Measurements from ENCODE around the gene LMAN1L. TPM values are rescaled to one million over a fixed set of nuclear protein-coding genes. Genes with fewer than 3 reads are reported as not detected.

The LMAN1L gene
- total RNA-seq, 1 donor from 2014 or later, result not detected

DNA sequence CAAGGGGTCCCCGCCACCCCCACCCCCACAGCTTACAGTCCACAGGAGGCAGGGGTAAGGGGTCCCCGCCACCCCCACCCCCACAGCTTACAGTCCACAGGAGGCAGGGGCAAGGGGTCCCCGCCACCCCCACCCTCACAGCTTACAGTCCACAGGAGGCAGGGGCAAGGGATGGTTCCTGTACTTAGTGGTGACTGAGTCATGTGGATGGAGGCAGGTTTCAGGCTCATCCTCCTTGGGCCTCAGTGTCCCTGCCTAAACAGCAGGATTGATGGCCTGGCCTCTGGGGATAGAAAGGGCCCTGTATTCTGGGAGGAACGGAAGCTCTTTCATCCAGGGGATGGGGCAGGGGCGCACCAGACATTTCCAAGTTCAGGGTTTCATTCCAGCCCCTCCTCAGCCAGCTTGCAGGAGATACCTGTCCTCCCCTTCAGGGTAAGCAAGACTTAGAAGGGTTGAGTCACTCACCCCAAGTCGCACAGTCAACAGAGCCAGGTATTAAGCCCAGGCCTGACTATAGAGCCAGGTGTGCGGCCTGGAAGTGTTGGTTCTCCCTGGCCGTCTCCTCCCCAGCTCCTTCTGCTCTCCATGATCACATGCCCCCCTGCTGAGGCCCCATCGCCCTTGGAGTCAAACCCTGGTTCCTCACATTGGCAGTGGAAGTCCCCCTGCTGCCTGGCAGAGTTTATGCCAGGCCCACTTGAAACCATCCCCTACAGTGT is 18.2 kb upstream of the LMAN1L start:
- Mint-ChIP-seq H3K27ac (ENCODE audit: unreplicated experiment) (no peak overlapping the region), H3K36me3 (ENCODE audit: low read depth, unreplicated experiment) (peaks cover 4% of the 10 kb centered on the region), H3K4me3 (ENCODE audit: unreplicated experiment) (no peak overlapping the region), H3K4me1 (ENCODE audit: unreplicated experiment) (peaks cover 13% of the 10 kb centered on the region), H3K27me3 (ENCODE audit: unreplicated experiment) (peaks cover 4% of the 10 kb centered on the region), H3K9me3 (ENCODE audit: unreplicated experiment) (no peaks in the 10 kb centered on the region)
- DNase-seq (ENCODE audit: low spot score), result no peak
- TF ChIP-seq, protein P1, sequence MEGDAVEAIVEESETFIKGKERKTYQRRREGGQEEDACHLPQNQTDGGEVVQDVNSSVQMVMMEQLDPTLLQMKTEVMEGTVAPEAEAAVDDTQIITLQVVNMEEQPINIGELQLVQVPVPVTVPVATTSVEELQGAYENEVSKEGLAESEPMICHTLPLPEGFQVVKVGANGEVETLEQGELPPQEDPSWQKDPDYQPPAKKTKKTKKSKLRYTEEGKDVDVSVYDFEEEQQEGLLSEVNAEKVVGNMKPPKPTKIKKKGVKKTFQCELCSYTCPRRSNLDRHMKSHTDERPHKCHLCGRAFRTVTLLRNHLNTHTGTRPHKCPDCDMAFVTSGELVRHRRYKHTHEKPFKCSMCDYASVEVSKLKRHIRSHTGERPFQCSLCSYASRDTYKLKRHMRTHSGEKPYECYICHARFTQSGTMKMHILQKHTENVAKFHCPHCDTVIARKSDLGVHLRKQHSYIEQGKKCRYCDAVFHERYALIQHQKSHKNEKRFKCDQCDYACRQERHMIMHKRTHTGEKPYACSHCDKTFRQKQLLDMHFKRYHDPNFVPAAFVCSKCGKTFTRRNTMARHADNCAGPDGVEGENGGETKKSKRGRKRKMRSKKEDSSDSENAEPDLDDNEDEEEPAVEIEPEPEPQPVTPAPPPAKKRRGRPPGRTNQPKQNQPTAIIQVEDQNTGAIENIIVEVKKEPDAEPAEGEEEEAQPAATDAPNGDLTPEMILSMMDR (IDR thresholded peaks at IDR 0.05; ENCODE audit: unreplicated experiment), result no peak

DNA sequence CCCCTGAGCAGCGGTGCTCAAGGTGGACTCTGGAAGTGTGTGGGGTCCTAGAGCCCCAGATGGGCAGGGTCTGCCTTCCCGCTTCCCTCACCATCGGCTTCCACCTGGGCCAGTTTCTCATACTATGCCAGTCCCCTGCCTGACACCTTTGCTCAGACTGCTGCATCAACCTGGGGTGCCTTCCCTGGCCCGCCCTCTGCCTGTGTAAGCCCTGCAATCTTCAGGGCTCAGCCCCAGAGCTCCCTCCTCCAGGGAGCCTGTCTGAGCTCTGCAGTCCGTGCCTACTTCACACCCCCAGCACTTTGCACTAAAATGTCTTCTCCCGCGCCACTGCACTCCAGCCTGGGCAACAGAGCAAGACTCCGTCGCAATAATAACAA is 17.7 kb upstream of the LMAN1L start:
- Mint-ChIP-seq H3K27me3 (ENCODE audit: unreplicated experiment) (peaks cover 4% of the 10 kb centered on the region), H3K27ac (ENCODE audit: unreplicated experiment) (no peak overlapping the region), H3K36me3 (ENCODE audit: low read depth, unreplicated experiment) (peaks cover 4% of the 10 kb centered on the region), H3K4me3 (ENCODE audit: unreplicated experiment) (no peak overlapping the region), H3K9me3 (ENCODE audit: unreplicated experiment) (no peaks in the 10 kb centered on the region), H3K4me1 (ENCODE audit: unreplicated experiment) (peaks cover 8% of the 10 kb centered on the region)
- no peak for DNase-seq (ENCODE audit: low spot score)
- TF ChIP-seq, protein P1 (IDR thresholded peaks at IDR 0.05; ENCODE audit: unreplicated experiment), result no peak

DNA sequence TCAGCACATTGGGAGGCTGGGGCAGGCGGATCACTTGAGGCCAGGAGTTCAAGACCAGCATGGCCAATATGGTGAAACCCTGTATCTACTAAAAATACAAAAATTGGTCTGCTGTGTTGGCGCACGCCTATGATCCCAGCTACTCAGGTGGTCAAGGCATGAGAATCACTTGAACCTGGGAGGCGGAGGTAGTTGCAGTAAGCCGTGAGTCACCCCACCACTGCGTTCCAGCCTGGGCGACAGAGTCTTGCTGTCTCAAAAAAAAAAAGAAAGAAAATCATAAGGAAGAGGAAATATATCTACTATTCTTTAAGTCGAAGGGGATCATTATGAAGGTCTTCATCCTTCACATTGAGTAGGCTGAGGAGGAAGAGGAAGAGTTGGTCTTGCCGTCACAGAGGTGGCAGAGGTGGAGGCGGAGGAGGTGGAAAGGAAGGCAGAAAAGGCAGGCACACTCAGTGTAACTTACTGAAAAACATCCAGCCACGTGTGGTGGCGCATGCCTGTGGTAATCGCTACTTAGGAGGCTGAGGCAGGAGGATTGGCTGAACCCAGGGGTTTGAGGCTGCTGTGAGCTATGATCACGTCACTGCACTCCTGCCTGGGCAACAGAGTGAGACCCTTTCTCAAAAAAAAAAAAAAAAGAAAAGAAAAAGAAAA is 16.5 kb upstream of the LMAN1L start:
- no peak for DNase-seq (ENCODE audit: low spot score)
- Mint-ChIP-seq H3K27ac (ENCODE audit: unreplicated experiment) (no peak overlapping the region), H3K4me1 (ENCODE audit: unreplicated experiment) (peaks cover 7% of the 10 kb centered on the region), H3K27me3 (ENCODE audit: unreplicated experiment) (peaks cover 4% of the 10 kb centered on the region), H3K36me3 (ENCODE audit: low read depth, unreplicated experiment) (peaks cover 7% of the 10 kb centered on the region), H3K4me3 (ENCODE audit: unreplicated experiment) (peak overlapping the region; percentile 6), H3K9me3 (ENCODE audit: unreplicated experiment) (no peaks in the 10 kb centered on the region)
- TF ChIP-seq, protein P1 (IDR thresholded peaks at IDR 0.05; ENCODE audit: unreplicated experiment), result no peak

DNA sequence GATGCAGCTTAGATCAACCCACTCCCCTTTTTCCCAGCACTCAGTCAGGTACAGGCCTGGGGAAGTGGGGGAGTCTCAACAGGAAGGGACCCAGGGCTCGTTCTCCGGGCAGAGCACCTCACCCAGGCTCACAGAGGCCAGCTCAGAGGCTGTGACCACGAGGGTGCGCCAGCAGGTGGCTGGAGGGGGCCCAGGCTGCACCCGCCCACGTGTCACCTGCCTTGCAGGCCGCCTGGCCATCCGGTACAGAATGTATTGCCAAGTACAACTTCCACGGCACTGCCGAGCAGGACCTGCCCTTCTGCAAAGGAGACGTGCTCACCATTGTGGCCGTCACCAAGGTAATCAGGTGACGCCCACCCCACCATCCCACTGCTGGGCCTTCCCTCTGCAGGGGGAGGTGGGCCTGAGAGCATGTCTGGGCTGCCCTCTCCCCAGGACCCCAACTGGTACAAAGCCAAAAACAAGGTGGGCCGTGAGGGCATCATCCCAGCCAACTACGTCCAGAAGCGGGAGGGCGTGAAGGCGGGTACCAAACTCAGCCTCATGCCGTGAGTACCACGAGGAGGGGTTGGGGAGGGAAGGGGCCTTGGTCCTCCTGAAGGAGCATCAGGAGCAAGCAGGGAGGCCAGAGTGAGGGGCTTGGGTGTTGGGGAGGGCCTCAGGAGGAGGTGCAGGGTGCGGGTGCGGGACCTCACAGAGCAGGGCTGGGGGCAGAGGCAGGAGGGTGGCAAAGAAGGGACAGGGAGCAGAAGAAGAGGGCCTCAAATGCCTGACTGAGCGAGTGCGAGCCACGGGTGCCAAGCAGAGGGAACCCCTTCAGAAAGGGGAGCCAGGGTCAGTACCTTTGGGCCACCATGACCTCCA is 14.0 kb upstream of the LMAN1L start:
- Mint-ChIP-seq H3K27me3 (ENCODE audit: unreplicated experiment) (peaks cover 6% of the 10 kb centered on the region), H3K36me3 (ENCODE audit: low read depth, unreplicated experiment) (peaks cover 9% of the 10 kb centered on the region), H3K9me3 (ENCODE audit: unreplicated experiment) (no peaks in the 10 kb centered on the region), H3K4me1 (ENCODE audit: unreplicated experiment) (peaks cover 5% of the 10 kb centered on the region), H3K4me3 (ENCODE audit: unreplicated experiment) (no peak overlapping the region), H3K27ac (ENCODE audit: unreplicated experiment) (no peak overlapping the region)
- TF ChIP-seq, protein P1 (IDR thresholded peaks at IDR 0.05; ENCODE audit: unreplicated experiment), result no peak
- no peak for DNase-seq (ENCODE audit: low spot score)

Measured in endothelial cell (in vitro differentiated cells).